H7 (cell line): ENCODE results near the gene HTR6. TPM values are rescaled to one million over a fixed set of nuclear protein-coding genes. Genes with fewer than 3 reads are reported as not detected.
A peak's percentile ranks its signal among the peaks of the same experiment; 100 is the strongest.

Experiments
- DNase-seq: peaks from one replicate; pipeline ENCODE4 v3.0.0; 2012
- H3K27me3 ChIP-seq: 2 replicates; pipeline ENCODE4 v1.6.0; 2011; ENCODE audit warnings: mild to moderate bottlenecking, low read length; ENCODE audit not compliant: control insufficient read depth, insufficient read depth
- H3K36me3 ChIP-seq: replicated peaks from 2 replicates; pipeline ENCODE4 v1.5.1; 2011; ENCODE audit warnings: low read length; ENCODE audit not compliant: control insufficient read depth, insufficient read depth
- H3K4me3 ChIP-seq: 2 replicates; pipeline ENCODE4 v1.5.1; 2011; ENCODE audit warnings: low read depth, mild to moderate bottlenecking, control low read depth, low read length, moderate library complexity; ENCODE audit not compliant: insufficient read depth
- total RNA-seq: library from RNA; depleted of rRNA; stranded (reverse); fragments of >200 nt; shearing (Covaris generic); gene quantifications from 2 replicates; pipeline ENCODE4 v1.2.3, GENCODE V29; 2014

Gene HTR6
- total RNA-seq, 1 experiment from 2014 or later = 0.45 TPM

DNA sequence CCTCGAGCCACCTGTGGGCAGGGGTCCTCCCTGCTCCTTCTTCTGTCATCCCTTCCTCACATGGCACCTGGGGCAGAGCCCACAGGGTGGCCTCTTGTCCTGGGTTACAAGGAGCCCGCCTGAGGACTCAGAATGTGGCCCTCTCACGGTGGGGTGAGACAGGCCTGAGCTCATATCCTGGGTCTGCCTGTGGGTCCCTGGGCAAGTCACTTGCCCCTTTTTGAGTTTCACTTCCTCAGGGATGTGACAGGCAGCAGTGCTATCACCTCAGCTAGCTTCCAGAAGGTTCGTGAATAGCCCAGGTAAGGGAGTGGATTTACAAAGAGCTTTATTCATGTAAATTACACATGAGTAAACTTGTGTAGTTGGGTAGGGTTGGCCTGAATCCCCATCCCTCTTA is 33.5 kb downstream of the HTR6 start:
- DNase-seq = peak; percentile 28
- Histone ChIP-seq H3K36me3 (no peaks in the 10 kb centered on the region), H3K27me3 (no peaks in the 10 kb centered on the region), H3K4me3 (no peak overlapping the region)

DNA sequence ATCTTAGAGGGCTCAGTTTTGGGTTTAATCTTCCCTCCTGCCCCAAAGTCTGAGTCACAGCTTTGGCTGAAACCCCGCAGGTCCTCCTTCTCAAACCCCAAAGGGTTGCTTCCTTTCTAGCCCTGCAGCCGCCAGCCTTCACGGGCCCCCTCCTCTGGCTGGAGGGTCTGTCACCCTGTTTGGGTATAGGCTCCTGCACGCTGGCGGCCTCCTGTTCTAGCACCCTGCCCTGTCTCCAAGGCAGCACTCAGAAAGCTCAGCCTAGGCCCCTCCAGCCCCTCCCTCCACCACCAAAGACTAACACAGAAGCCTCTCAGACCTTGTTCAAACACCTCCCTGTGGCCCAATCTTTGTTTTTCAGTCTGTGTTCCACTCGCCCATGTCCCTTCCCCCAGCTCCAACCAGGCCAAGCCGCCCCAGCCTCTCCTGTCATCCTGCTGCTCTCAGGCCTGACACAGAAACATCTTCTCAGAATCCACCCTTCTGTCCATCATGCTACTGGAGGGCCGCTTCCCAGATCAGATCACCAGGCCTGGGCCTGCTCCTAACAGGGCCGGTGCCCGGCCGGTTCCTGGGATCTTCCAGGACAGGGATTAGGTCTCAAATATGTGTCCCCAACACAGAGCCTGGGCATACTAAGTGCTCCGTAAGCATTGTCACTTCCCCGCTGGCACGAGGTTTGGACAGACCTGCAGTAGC is 35.6 kb downstream of the HTR6 start:
- Histone ChIP-seq H3K4me3 (no peak overlapping the region), H3K36me3 (no peaks in the 10 kb centered on the region)
- peak; percentile 33 for DNase-seq

GRCh38 chr1:19703280-19703679 is 38.6 kb downstream of the HTR6 start:
- Histone ChIP-seq H3K36me3 (no peaks in the 10 kb centered on the region), H3K27me3 (no peaks in the 10 kb centered on the region), H3K4me3 (no peak overlapping the region)
- DNase-seq = no peak

More for the DNA sequence above, 35.6 kb downstream of the HTR6 start:
- H3K27me3 ChIP-seq = no peaks in the 10 kb centered on the region

- Histone ChIP-seq H3K27me3 (no peaks in the 10 kb centered on the region), H3K36me3 (no peaks in the 10 kb centered on the region), H3K4me3 (peak overlapping the region; percentile 18; the same call in 1 of the 2 replicates)
- DNase-seq = peak; percentile 85
Measured at GRCh38 chr1:19704247-19705113, 39.8 kb downstream of the HTR6 start.

DNA sequence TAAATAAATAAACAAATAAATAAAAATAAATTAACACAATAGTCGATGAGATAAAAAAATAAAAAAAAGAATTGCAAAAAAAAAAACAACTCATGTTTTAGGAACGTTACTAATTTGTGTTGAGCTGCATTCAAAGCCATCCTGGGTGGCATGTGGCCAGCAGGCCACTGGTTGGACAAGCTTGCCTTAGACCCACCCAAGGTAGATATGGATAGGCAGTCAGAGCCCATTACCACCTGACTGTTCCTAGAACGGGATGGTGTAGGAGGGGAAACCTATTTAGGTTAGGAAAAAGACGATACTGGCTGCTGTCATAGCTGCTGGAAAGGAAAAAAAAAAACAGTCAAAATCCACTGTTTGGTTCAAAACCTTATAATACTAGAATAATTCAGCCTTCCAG is 40.8 kb downstream of the HTR6 start:
- no peak overlapping the region for H3K4me3 ChIP-seq
- H3K36me3 ChIP-seq = no peaks in the 10 kb centered on the region
- no peaks in the 10 kb centered on the region for H3K27me3 ChIP-seq
- DNase-seq = no peak

- Histone ChIP-seq H3K27me3 (no peaks in the 10 kb centered on the region), H3K4me3 (no peak overlapping the region), H3K36me3 (no peaks in the 10 kb centered on the region)
- no peak for DNase-seq
Measured at GRCh38 chr1:19706136-19706535, 41.5 kb downstream of the HTR6 start.

DNA sequence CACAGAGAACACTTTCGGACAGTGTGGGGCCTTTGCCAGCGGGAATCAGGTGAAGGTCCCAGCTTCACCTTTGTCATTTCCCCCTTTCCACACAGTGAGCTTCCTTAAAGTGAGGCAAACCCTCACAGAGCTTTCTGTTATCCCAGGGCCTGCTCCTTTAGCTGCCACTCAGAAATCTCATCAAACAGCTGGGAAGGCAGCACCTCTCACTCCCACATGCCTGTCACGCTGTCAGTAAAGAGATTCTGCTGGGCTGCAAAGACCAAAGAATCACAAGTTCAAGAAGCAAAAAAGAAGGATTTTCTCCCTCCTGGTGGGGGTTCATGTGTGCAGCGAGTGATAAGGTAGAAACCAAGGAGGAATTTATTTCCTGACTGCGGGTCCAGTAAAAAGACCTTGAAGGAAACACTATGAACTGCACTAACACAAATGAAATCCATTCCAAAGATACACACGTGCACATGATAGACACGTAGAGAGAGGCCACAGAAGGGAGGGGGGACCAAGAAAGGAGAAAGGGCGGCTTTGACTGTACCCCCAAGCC is 44.0 kb downstream of the HTR6 start:
- Histone ChIP-seq H3K36me3 (no peaks in the 10 kb centered on the region), H3K27me3 (no peaks in the 10 kb centered on the region), H3K4me3 (no peak overlapping the region)
- DNase-seq = no peak

- Histone ChIP-seq H3K27me3 (no peaks in the 10 kb centered on the region), H3K4me3 (no peak overlapping the region), H3K36me3 (no peaks in the 10 kb centered on the region)
- no peak for DNase-seq
Measured at GRCh38 chr1:19709260-19709793, 44.7 kb downstream of the HTR6 start.

- no peak overlapping the region for H3K4me3 ChIP-seq
- no peaks in the 10 kb centered on the region for H3K27me3 ChIP-seq
- no peaks in the 10 kb centered on the region for H3K36me3 ChIP-seq
- no peak for DNase-seq
Measured at GRCh38 chr1:19710825-19711611, 46.3 kb downstream of the HTR6 start.

GRCh38 chr1:19712928-19713327 is 48.3 kb downstream of the HTR6 start:
- no peak for DNase-seq
- Histone ChIP-seq H3K27me3 (no peaks in the 10 kb centered on the region), H3K36me3 (no peaks in the 10 kb centered on the region), H3K4me3 (no peak overlapping the region)

DNA sequence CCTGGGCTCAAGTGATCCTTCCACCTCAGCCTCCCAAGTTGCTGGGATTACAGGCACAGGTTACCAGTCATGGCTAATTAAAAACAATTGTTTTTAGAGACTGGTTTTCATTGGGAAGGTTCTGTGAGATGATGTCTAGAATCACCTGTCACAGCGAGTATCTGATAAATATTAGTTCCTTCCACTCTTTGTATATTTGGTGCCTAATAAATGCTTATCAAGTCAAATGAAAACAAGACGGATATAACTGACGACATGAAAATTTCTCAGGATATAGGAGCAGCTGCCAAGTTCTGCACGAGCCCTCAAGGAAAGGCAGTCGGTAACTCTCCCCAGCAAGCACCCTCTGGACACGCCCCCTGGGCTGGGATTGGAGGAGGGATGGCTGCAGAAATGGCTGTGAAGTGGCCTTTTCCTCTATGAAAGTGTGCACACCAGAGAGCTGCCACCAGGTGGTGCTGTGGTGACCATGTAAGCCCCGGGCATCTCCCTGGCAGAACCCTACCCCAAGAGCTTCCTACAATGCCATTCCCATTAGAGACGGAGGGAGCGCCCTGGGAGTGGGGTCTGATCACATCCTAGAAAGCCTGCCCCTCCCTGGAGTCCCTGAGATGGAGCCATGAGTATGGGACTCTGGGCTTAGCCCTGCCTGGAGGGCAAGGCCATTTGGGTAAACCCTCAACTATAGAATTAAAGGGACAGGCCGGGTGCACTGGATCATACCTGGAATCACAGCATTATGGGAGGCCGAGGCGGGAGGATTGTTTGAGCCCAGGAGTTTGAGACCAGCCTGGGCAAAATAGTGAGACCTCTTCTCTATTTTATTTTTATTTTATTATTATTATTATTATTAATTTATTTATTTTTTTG is 50.9 kb downstream of the HTR6 start:
- DNase-seq = peak; percentile 92
- H3K4me3 ChIP-seq = no peak overlapping the region
- H3K36me3 ChIP-seq = no peaks in the 10 kb centered on the region
- no peaks in the 10 kb centered on the region for H3K27me3 ChIP-seq

GRCh38 chr1:19717467-19717866 is 52.8 kb downstream of the HTR6 start:
- no peak overlapping the region for H3K4me3 ChIP-seq
- H3K36me3 ChIP-seq = no peaks in the 10 kb centered on the region
- no peak for DNase-seq
- H3K27me3 ChIP-seq = no peaks in the 10 kb centered on the region

DNA sequence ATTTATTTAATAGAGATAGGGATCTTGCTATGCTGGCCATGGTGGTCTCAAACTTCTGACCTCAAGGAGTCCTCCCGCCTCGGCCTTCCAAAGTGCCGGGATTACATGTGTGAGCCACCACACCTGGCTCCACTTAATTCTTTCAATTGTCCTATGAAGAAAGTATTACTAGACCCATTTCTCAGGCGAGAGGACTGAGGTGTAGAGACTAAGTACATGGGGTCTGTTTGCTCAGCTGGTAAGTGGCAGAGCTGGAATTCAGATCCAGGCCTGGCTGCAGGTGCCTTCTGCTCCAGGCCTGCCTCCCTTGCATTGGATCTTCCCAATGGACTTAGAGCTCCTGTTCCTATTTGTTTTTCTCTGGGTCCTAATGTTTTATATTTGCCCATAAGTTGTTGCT is 55.5 kb downstream of the HTR6 start:
- H3K36me3 ChIP-seq = no peaks in the 10 kb centered on the region
- DNase-seq = no peak
- no peaks in the 10 kb centered on the region for H3K27me3 ChIP-seq
- H3K4me3 ChIP-seq = no peak overlapping the region
